ENCODE data around the gene PVALEF. TPM values are rescaled to one million over a fixed set of nuclear protein-coding genes. Genes with fewer than 3 reads are reported as not detected.
A peak's percentile ranks its signal among the peaks of the same experiment; 100 is the strongest.

Gene PVALEF
- total RNA-seq, 1 experiment from 2014 or later = not detected

- no CpG with 5 or more reads among the region's 62 CpGs for WGBS (ENCODE audit: extremely low coverage, insufficient read length, low lambda C conversion rate)
- Histone ChIP-seq H3K79me1 (ENCODE audit: insufficient read depth, low read depth, low read length, poor library complexity, severe bottlenecking) (no peaks in the 10 kb centered on the region), H2BK5ac (ENCODE audit: insufficient read length, low read length) (no peak within 1 kb of the TSS), H3K23ac (ENCODE audit: insufficient read length, low read depth, low read length) (no peak within 1 kb of the TSS), H3K56ac (ENCODE audit: insufficient read length, low read depth, low read length) (no peak within 1 kb of the TSS), H4K91ac (ENCODE audit: insufficient read length, low read depth, low read length) (no peak within 1 kb of the TSS), H3K4me2 (ENCODE audit: insufficient read depth, insufficient read length, low read length) (no peak within 1 kb of the TSS), H3K9ac (ENCODE audit: extremely low read depth, insufficient read length, low read length) (no peak within 1 kb of the TSS), H3K27me3 (ENCODE audit: insufficient read depth, low read length) (no peaks in the 10 kb centered on the region), H3K18ac (ENCODE audit: insufficient read length, low read depth, low read length) (no peak within 1 kb of the TSS), H4K5ac (ENCODE audit: insufficient read length, low read depth, low read length) (no peak within 1 kb of the TSS), H3K14ac (ENCODE audit: insufficient read depth, low read length) (peak within 1 kb of the TSS; percentile 26), H3K79me2 (ENCODE audit: insufficient read depth, low read length) (no peaks in the 10 kb centered on the region), H2BK120ac (ENCODE audit: low read depth, low read length, poor library complexity, severe bottlenecking) (no peak within 1 kb of the TSS), H4K20me1 (ENCODE audit: control insufficient read depth, insufficient read depth, insufficient read length) (peaks cover 4% of the 10 kb centered on the region), H4K8ac (replicated peaks; ENCODE audit: insufficient read length, low read depth, low read length) (no peak within 1 kb of the TSS), H2BK12ac (ENCODE audit: insufficient read length, low read depth, low read length) (no peak within 1 kb of the TSS), H3K4me1 (ENCODE audit: insufficient read depth, low read length) (no peaks in the 10 kb centered on the region), H2BK15ac (ENCODE audit: low read depth, low read length) (no peak within 1 kb of the TSS), H2BK20ac (ENCODE audit: low read depth, low read length, poor library complexity, severe bottlenecking) (no peak within 1 kb of the TSS), H3K27ac (ENCODE audit: insufficient read length, low read depth, low read length) (no peak within 1 kb of the TSS), H2AFZ (ENCODE audit: low read length) (no peak within 1 kb of the TSS), H2AK5ac (ENCODE audit: insufficient read length, low read length) (no peak within 1 kb of the TSS), H3T11ph (ENCODE audit: low read length) (no peak within 1 kb of the TSS), H3K9me3 (ENCODE audit: control insufficient read depth, low read depth, low read length) (no peaks in the 10 kb centered on the region), H3K23me2 (ENCODE audit: insufficient read length, low read depth, low read length, poor library complexity, severe bottlenecking) (peaks cover 3% of the 10 kb centered on the region), H3K4ac (ENCODE audit: low read depth, low read length) (no peak within 1 kb of the TSS)
- Mint-ChIP-seq H3K27ac (no peak within 1 kb of the TSS), H3K4me1 (no peaks in the 10 kb centered on the region), H3K27me3 (ENCODE audit: low read depth) (peaks cover 14% of the 10 kb centered on the region), H3K9me3 (no peaks in the 10 kb centered on the region), H3K36me3 (ENCODE audit: insufficient read depth in 1 of 3, low read depth in 3 of 3) (no peaks in the 10 kb centered on the region), H3K4me3 (peak within 1 kb of the TSS; percentile 57 to 73)
- no peak for DNase-seq
- TF ChIP-seq CTCF (conservative IDR thresholded peaks at IDR 0.05) = no peak
Measured at GRCh38 chr17:81166033-81166492, 756 bp downstream of the PVALEF start, which contains the start of gene AATK. TSS of gene AATK (minus strand) at chr17:81166221. CDS start at chr17:81165992, 229 bp downstream.

Measured in H9 (cell line).